ENCODE results near the gene CLMP. TPM values are rescaled to one million over a fixed set of nuclear protein-coding genes. Genes with fewer than 3 reads are reported as not detected.

CLMP gene
- total RNA-seq, 3 donors from 2014 or later = 4.7 to 84.9 (median 11.0) TPM

DNA sequence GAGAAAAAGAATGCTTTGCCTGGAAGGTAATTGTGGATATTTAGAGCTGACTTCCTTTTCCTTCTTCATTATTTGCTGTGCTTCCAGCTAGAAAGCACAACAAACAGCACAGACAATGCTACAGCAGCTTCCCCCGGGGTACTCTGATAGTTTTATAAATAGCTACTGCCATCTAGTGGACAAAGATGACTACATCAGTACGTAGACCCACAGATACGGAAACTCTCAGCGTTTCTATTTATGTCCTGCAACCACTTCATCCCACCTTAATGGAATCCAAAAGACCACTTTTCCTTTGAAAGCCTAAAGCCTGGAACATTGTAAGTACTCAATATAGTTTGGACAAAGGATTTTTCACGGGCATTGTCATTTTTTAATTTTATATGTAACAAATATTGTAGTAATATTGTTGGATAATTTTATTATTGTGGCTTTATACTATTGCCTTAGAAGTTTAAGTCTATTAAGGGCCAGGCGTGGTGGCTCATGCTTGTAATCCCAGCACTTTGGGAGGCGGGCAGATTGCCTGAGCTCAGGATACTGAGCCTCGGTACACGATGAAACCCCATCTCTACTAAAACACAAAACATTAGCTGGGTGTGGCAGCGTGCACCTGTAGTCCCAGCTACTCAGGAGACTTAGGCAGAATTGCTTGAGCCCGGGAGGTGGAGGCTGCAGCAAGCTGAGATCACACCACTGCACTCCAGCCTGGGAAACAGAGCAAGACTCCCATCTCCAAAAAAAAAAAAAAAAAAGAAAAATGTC is 140.6 kb downstream of the CLMP start:
- no peaks in the 10 kb centered on the region for H3K9me3 ChIP-seq
- DNase-seq (peak in 1 of 3 donors; percentile 41), ATAC-seq (peak; percentile 86)
- no peak overlapping the region for H3K4me3 ChIP-seq
- no peaks in the 10 kb centered on the region for H3K36me3 ChIP-seq (ENCODE audit: low read depth)
- TF ChIP-seq, protein P1, sequence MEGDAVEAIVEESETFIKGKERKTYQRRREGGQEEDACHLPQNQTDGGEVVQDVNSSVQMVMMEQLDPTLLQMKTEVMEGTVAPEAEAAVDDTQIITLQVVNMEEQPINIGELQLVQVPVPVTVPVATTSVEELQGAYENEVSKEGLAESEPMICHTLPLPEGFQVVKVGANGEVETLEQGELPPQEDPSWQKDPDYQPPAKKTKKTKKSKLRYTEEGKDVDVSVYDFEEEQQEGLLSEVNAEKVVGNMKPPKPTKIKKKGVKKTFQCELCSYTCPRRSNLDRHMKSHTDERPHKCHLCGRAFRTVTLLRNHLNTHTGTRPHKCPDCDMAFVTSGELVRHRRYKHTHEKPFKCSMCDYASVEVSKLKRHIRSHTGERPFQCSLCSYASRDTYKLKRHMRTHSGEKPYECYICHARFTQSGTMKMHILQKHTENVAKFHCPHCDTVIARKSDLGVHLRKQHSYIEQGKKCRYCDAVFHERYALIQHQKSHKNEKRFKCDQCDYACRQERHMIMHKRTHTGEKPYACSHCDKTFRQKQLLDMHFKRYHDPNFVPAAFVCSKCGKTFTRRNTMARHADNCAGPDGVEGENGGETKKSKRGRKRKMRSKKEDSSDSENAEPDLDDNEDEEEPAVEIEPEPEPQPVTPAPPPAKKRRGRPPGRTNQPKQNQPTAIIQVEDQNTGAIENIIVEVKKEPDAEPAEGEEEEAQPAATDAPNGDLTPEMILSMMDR (IDR thresholded peaks at IDR 0.05) = no peak
- intact Hi-C loops (cut with DNase I, micrococcal nuclease) = no loop called here
- peaks cover 19% of the 10 kb centered on the region for H3K4me1 ChIP-seq (ENCODE audit: low read depth)

DNA sequence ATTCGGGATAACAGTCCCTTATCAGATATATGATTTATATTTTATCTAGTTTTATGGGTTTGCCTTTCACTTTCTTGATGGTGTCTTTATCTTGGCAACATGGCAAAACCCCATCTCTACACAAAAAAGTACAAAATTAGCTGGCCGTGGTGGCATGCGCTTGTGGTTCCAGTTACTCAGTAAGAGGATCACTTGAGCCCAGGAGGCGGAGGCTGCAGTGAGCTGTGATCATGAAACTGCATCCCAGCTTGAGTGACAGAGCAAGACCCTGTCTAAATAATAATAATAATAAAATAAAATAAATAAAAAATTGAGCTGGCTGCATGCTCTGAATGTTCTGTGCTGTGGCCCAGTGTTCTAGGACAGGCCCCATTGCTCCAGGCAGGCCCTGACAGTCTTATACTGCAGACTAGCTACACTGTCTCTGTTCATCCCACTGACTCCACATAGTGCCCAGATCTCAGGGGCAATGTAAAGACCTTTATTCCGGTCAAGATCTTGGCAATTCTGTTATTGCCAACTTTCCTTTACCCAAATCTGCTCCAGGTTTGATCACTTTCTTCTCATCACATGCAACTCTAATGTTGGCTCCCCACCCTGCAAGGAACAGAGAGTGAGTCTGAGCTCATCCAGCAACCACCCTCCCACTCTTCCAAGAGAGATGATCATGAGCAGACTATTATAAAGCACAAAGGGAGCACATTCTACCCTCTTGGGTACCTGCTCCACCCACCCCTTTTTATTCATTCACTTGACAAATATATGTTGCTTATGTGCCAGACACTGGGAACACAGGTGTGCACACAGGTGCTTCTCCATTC is 141.9 kb downstream of the CLMP start:
- intact Hi-C loops (cut with DNase I, micrococcal nuclease) = no loop called here
- Histone ChIP-seq H3K9me3 (no peaks in the 10 kb centered on the region), H3K4me1 (ENCODE audit: low read depth) (peaks cover 7% of the 10 kb centered on the region), H3K36me3 (ENCODE audit: low read depth) (no peaks in the 10 kb centered on the region), H3K4me3 (no peak overlapping the region)
- TF ChIP-seq, protein P1 (IDR thresholded peaks at IDR 0.05) = no peak
- ATAC-seq = no peak
- DNase-seq = no peak

DNA sequence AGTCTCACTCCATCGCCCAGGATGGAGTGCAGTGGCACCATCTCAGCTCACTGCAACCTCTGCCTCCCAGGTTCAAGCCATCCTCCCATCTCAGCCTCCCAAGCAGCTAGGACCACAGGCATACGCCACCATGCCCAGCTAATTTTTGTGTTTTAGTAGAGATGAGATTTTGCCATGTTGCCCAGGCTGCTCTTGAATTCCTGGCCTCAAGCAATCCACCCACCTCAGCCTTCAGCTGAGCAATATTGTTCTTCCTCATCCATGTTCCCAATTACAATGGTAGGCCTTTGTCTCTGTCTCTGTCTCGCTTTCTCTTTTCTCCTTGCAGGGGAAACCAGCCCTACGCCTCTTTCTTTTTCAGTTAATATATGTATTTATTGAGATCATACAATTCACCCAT is 143.4 kb downstream of the CLMP start:
- TF ChIP-seq, protein P1 (IDR thresholded peaks at IDR 0.05) = no peak
- Histone ChIP-seq H3K4me1 (ENCODE audit: low read depth) (peaks cover 2% of the 10 kb centered on the region), H3K36me3 (ENCODE audit: low read depth) (no peaks in the 10 kb centered on the region), H3K9me3 (no peaks in the 10 kb centered on the region), H3K4me3 (no peak overlapping the region)
- intact Hi-C loops (cut with DNase I, micrococcal nuclease) = no loop called here
- no peak for DNase-seq
- no peak for ATAC-seq

DNA sequence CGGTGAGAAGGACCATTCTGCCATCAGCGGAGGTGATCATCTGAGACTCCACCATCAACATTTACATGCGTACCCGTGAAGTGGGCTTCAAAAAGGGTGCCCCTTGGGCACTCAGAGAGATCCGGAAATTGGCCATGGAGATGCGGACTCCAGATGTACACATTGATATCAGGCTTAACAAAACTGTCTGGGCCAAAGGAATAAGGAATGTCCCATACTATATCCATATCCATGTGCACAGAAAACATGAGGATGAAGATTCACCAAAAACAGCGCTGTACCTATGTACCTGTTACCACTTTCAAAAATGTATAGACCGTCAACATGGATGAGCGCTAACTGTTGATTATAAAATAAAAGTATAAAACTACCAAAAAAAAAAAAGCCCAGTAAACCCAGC is 143.9 kb downstream of the CLMP start:
- Histone ChIP-seq H3K4me3 (no peak overlapping the region), H3K36me3 (ENCODE audit: low read depth) (no peaks in the 10 kb centered on the region), H3K9me3 (no peaks in the 10 kb centered on the region), H3K4me1 (ENCODE audit: low read depth) (peaks cover 2% of the 10 kb centered on the region)
- ATAC-seq = no peak
- TF ChIP-seq, protein P1 (IDR thresholded peaks at IDR 0.05) = no peak
- no peak for DNase-seq
- intact Hi-C loops (cut with DNase I, micrococcal nuclease) = no loop called here

DNA sequence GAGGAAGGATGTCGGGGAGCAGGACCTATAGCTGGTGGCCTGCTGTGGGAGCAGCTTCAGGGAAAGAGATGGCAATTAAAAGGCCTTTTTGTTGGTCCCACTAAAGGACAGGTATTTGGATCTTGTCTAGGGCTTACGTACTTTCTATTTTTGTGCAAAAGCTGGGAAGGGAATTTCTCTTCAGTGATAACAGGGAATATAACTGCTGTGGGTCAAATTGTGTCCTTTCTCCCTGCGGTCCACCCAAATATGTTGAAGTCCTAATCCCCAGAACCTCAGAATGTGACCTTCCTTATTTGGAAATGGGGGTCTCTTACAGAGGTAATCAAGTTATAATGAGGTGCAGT is 147.1 kb downstream of the CLMP start:
- intact Hi-C loops (cut with DNase I, micrococcal nuclease) = no loop called here
- ATAC-seq = no peak

More for the DNA sequence above, 147.1 kb downstream of the CLMP start:
- no peak overlapping the region for H3K4me3 ChIP-seq
- H3K4me1 ChIP-seq (ENCODE audit: low read depth) = no peaks in the 10 kb centered on the region
- H3K9me3 ChIP-seq = no peaks in the 10 kb centered on the region
- H3K36me3 ChIP-seq (ENCODE audit: low read depth) = no peaks in the 10 kb centered on the region
- DNase-seq = no peak
- TF ChIP-seq, protein P1 (IDR thresholded peaks at IDR 0.05) = no peak

Data from mucosa of descending colon (tissue), 3 donors.